Measurements from ENCODE around the gene CTNNA3. TPM values are rescaled to one million over a fixed set of nuclear protein-coding genes. Genes with fewer than 3 reads are reported as not detected.

CTNNA3 gene
- total and polyA plus RNA-seq, 4 donors, result under 0.01 to 39.8 (median 0.09) TPM

- DNase-seq, result no peak
- no peak for ATAC-seq (ENCODE audit: insufficient read depth, low FRiP score)
- Histone ChIP-seq H3K36me3 (ENCODE audit: control insufficient read depth in 4 of 4, insufficient read depth in 4 of 4, low read length in 4 of 4) (no peaks in the 10 kb centered on the region), H3K27me3 (ENCODE audit: control insufficient read depth in 3 of 3, insufficient read depth in 3 of 3, low read length in 2 of 3) (no peaks in the 10 kb centered on the region), H3K9me3 (ENCODE audit: control insufficient read depth in 4 of 4, insufficient read depth in 3 of 4, low read length in 3 of 4) (no peaks in the 10 kb centered on the region), H3K9ac (ENCODE audit: insufficient read depth in 1 of 2, low read length in 2 of 2) (no peak overlapping the region), H3K4me3 (no peak overlapping the region), H3K27ac (ENCODE audit: low read depth in 1 of 2, low read length in 1 of 2) (no peak overlapping the region), H3K4me1 (ENCODE audit: control insufficient read depth in 5 of 5, insufficient read depth in 5 of 5, low read length in 5 of 5) (peaks cover 0 to 2% (median 0%) of the 10 kb centered on the region in 5 donors)
- TF ChIP-seq CTCF (IDR thresholded peaks at IDR 0.05; ENCODE audit: control extremely low read depth, extremely low read depth), result no peak
Observed at GRCh38 chr10:67308912-67309311, 387.1 kb downstream of the CTNNA3 start.

- Histone ChIP-seq H3K27ac (ENCODE audit: low read depth in 1 of 2, low read length in 1 of 2) (no peak overlapping the region), H3K9ac (ENCODE audit: insufficient read depth in 1 of 2, low read length in 2 of 2) (no peak overlapping the region), H3K27me3 (ENCODE audit: control insufficient read depth in 3 of 3, insufficient read depth in 3 of 3, low read length in 2 of 3) (no peaks in the 10 kb centered on the region), H3K4me3 (no peak overlapping the region), H3K36me3 (ENCODE audit: control insufficient read depth in 4 of 4, insufficient read depth in 4 of 4, low read length in 4 of 4) (no peaks in the 10 kb centered on the region), H3K4me1 (ENCODE audit: control insufficient read depth in 5 of 5, insufficient read depth in 5 of 5, low read length in 5 of 5) (peaks cover 0 to 3% (median 0%) of the 10 kb centered on the region in 5 donors), H3K9me3 (ENCODE audit: control insufficient read depth in 4 of 4, insufficient read depth in 3 of 4, low read length in 3 of 4) (no peaks in the 10 kb centered on the region)
- TF ChIP-seq CTCF (IDR thresholded peaks at IDR 0.05; ENCODE audit: control extremely low read depth, extremely low read depth), result no peak
- ATAC-seq (ENCODE audit: insufficient read depth, low FRiP score), result no peak
- peak in 2 of 3 donors; percentile 3 to 24 for DNase-seq
- WGBS, 2 donors, result 88 to 91% methylated on average over 2 of the region's 2 CpGs
Observed at GRCh38 chr10:67306588-67307205, 389.3 kb downstream of the CTNNA3 start.

GRCh38 chr10:67302701-67303100 lies 393.3 kb downstream of the CTNNA3 start:
- Histone ChIP-seq H3K27ac (ENCODE audit: low read depth in 1 of 2, low read length in 1 of 2) (no peak overlapping the region), H3K9ac (ENCODE audit: insufficient read depth in 1 of 2, low read length in 2 of 2) (no peak overlapping the region), H3K27me3 (ENCODE audit: control insufficient read depth in 3 of 3, insufficient read depth in 3 of 3, low read length in 2 of 3) (no peaks in the 10 kb centered on the region), H3K36me3 (ENCODE audit: control insufficient read depth in 4 of 4, insufficient read depth in 4 of 4, low read length in 4 of 4) (no peaks in the 10 kb centered on the region), H3K9me3 (ENCODE audit: control insufficient read depth in 4 of 4, insufficient read depth in 3 of 4, low read length in 3 of 4) (no peaks in the 10 kb centered on the region), H3K4me1 (ENCODE audit: control insufficient read depth in 5 of 5, insufficient read depth in 5 of 5, low read length in 5 of 5) (peaks cover 0 to 4% (median 0%) of the 10 kb centered on the region in 5 donors), H3K4me3 (no peak overlapping the region)
- DNase-seq (no peak), ATAC-seq (ENCODE audit: insufficient read depth, low FRiP score) (no peak)
- 97% methylated on average over 3 of the region's 3 CpGs for WGBS, 2 donors
- no peak for TF ChIP-seq CTCF (IDR thresholded peaks at IDR 0.05; ENCODE audit: control extremely low read depth, extremely low read depth)

GRCh38 chr10:67299761-67300160 lies 396.2 kb downstream of the CTNNA3 start:
- no peak overlapping the region for H3K9ac ChIP-seq (ENCODE audit: insufficient read depth in 1 of 2, low read length in 2 of 2)
- TF ChIP-seq CTCF (IDR thresholded peaks at IDR 0.05; ENCODE audit: control extremely low read depth, extremely low read depth), result no peak
- no peaks in the 10 kb centered on the region for H3K27me3 ChIP-seq (ENCODE audit: control insufficient read depth in 3 of 3, insufficient read depth in 3 of 3, low read length in 2 of 3)
- H3K9me3 ChIP-seq (ENCODE audit: control insufficient read depth in 4 of 4, insufficient read depth in 3 of 4, low read length in 3 of 4), result no peaks in the 10 kb centered on the region
- no peak overlapping the region for H3K4me3 ChIP-seq
- peaks cover 0 to 5% (median 0%) of the 10 kb centered on the region in 5 donors for H3K4me1 ChIP-seq (ENCODE audit: control insufficient read depth in 5 of 5, insufficient read depth in 5 of 5, low read length in 5 of 5)
- ATAC-seq (ENCODE audit: insufficient read depth, low FRiP score) (no peak), DNase-seq (no peak)
- no peaks in the 10 kb centered on the region for H3K36me3 ChIP-seq (ENCODE audit: control insufficient read depth in 4 of 4, insufficient read depth in 4 of 4, low read length in 4 of 4)
- WGBS, 2 donors, result 83 to 84% methylated on average over 1 of the region's 1 CpG
- no peak overlapping the region for H3K27ac ChIP-seq (ENCODE audit: low read depth in 1 of 2, low read length in 1 of 2)
